GM23338 (cell line): ENCODE results near the gene EDDM13. TPM values are rescaled to one million over a fixed set of nuclear protein-coding genes. Genes with fewer than 3 reads are reported as not detected.

ENCODE experiments used
- ATAC-seq: fragments of 200-7000 bp; cut with Tn5 transposase; 3 replicates; pipeline ENCODE4 v1.9.1; 2020
- DNase-seq: peaks from one replicate; pipeline ENCODE4 v3.0.0-alpha.2; 2015; ENCODE audit warnings: low spot score
- H2AFZ ChIP-seq: fragments of 200-600 bp; sonication (generic); 2 replicates; pipeline ENCODE4 v1.8.0; 2016; ENCODE audit warnings: antibody characterized with exemption, mild to moderate bottlenecking, moderate library complexity
- H3F3A ChIP-seq: fragments of 200-600 bp; sonication (generic); replicated peaks from 2 replicates; pipeline ENCODE4 v1.8.0; 2017; ENCODE audit warnings: antibody characterized with exemption, mixed run types, low read depth
- H3K27ac ChIP-seq: fragments of 200-600 bp; sonication (generic); 2 replicates; pipeline ENCODE4 v1.6.1; 2016; ENCODE audit warnings: low read depth
- H3K27me3 ChIP-seq: fragments of 200-600 bp; sonication (generic); 2 replicates; pipeline ENCODE4 v1.8.0; 2016; ENCODE audit warnings: mild to moderate bottlenecking, mixed run types, moderate library complexity; ENCODE audit not compliant: insufficient read depth
- H3K36me3 ChIP-seq: fragments of 200-600 bp; sonication (generic); 2 replicates; pipeline ENCODE4 v1.8.0; 2016; ENCODE audit warnings: mild to moderate bottlenecking; ENCODE audit not compliant: insufficient read depth
- H3K4me1 ChIP-seq: fragments of 200-600 bp; sonication (generic); 2 replicates; pipeline ENCODE4 v1.8.0; 2016; ENCODE audit warnings: mild to moderate bottlenecking, moderate library complexity; ENCODE audit not compliant: insufficient read depth
- H3K4me2 ChIP-seq: fragments of 200-600 bp; sonication (generic); 2 replicates; pipeline ENCODE4 v1.7.1; 2017; ENCODE audit warnings: mixed run types
- H3K4me3 ChIP-seq: fragments of 200-600 bp; sonication (generic); 2 replicates; pipeline ENCODE4 v1.6.1; 2016; ENCODE audit warnings: mixed run types
- H3K79me2 ChIP-seq: fragments of 200-600 bp; sonication (generic); replicated peaks from 2 replicates; pipeline ENCODE4 v1.8.0; 2017; ENCODE audit warnings: mild to moderate bottlenecking; ENCODE audit not compliant: insufficient read depth
- H3K9me2 ChIP-seq: fragments of 200-600 bp; sonication (generic); 2 replicates; pipeline ENCODE4 v1.8.0; 2017; ENCODE audit not compliant: insufficient read depth
- H4K20me1 ChIP-seq: fragments of 200-600 bp; sonication (generic); replicated peaks from 2 replicates; pipeline ENCODE4 v1.8.0; 2017; ENCODE audit warnings: mild to moderate bottlenecking; ENCODE audit not compliant: insufficient read depth
- H3K27ac Mint-ChIP-seq: 2 replicates; pipeline ENCODE4 v1.8.0; 2020; ENCODE audit warnings: inconsistent platforms, mild to moderate bottlenecking, moderate library complexity, mixed read lengths
- H3K27me3 Mint-ChIP-seq: 3 replicates; pipeline ENCODE4 v1.8.0; 2022; ENCODE audit warnings: low read depth, mild to moderate bottlenecking, moderate library complexity, mixed read lengths, inconsistent platforms; ENCODE audit not compliant: insufficient read depth, poor library complexity
- H3K36me3 Mint-ChIP-seq: 3 replicates; pipeline ENCODE4 v1.8.0; 2021; ENCODE audit warnings: low read depth, mild to moderate bottlenecking, inconsistent platforms, moderate library complexity, mixed read lengths
- H3K4me1 Mint-ChIP-seq: 3 replicates; pipeline ENCODE4 v1.8.0; 2020; ENCODE audit warnings: mild to moderate bottlenecking, inconsistent platforms, mixed read lengths
- H3K4me3 Mint-ChIP-seq: 3 replicates; pipeline ENCODE4 v1.8.0; 2021; ENCODE audit warnings: moderate library complexity, mild to moderate bottlenecking, inconsistent platforms, mixed read lengths
- H3K9me3 Mint-ChIP-seq: 3 replicates; pipeline ENCODE4 v1.8.0; 2020; ENCODE audit warnings: moderate library complexity, mild to moderate bottlenecking, inconsistent platforms, mixed read lengths
- CREB1 ChIP-seq: fragments of 250-450 bp; sonication (Bioruptor Pico); IDR thresholded peaks from 2 replicates; pipeline ENCODE4 v1.5.0; 2020; ENCODE audit warnings: low read depth, mild to moderate bottlenecking, moderate library complexity
- CTCF ChIP-seq, 2 experiments: fragments of 200-600 bp in 1 of 2; sonication (generic) in 1 of 2; conservative IDR thresholded peaks; 2 replicates each; pipeline versions ENCODE4 v1.5.1 to v1.6.1; 2016 to 2017; ENCODE audit warnings: antibody characterized with exemption in 2 of 2, low read depth in 2 of 2, mild to moderate bottlenecking in 2 of 2, moderate library complexity in 1 of 2
- ETS1 ChIP-seq: IDR thresholded peaks from 2 replicates; pipeline ENCODE4 v1.6.1; 2016; ENCODE audit warnings: antibody characterized with exemption
- EZH2 ChIP-seq: fragments of 200-600 bp; sonication (generic); IDR thresholded peaks from one replicate; pipeline ENCODE4 v1.8.0; 2017; ENCODE audit warnings: antibody characterized with exemption, mild to moderate bottlenecking, low read depth; ENCODE audit not compliant: unreplicated experiment
- EZH2phosphoT487 ChIP-seq: fragments of 200-600 bp; sonication (generic); IDR thresholded peaks from one replicate; pipeline ENCODE4 v1.8.1; 2018; ENCODE audit warnings: antibody characterized with exemption; ENCODE audit not compliant: unreplicated experiment
- POLR2AphosphoS5 ChIP-seq: IDR thresholded peaks from 2 replicates; pipeline ENCODE4 v1.6.1; 2016; ENCODE audit warnings: antibody characterized with exemption, low read depth
- REST ChIP-seq: IDR thresholded peaks from one replicate; pipeline ENCODE4 v1.6.1; 2018; ENCODE audit warnings: antibody characterized with exemption; ENCODE audit not compliant: unreplicated experiment
- STAT1 ChIP-seq: IDR thresholded peaks from one replicate; pipeline ENCODE4 v1.6.1; 2016; ENCODE audit warnings: antibody characterized with exemption; ENCODE audit not compliant: unreplicated experiment
- ZNF331 ChIP-seq: fragments of 250-450 bp; sonication (Bioruptor Pico); IDR thresholded peaks from 2 replicates; pipeline ENCODE4 v1.5.0; 2020; ENCODE audit warnings: low read depth, mild to moderate bottlenecking, moderate library complexity
- ZNF462 ChIP-seq: fragments of 250-450 bp; sonication (Bioruptor Pico); IDR thresholded peaks from 2 replicates; pipeline ENCODE4 v1.5.0; 2020; ENCODE audit warnings: mild to moderate bottlenecking, moderate library complexity
- polyA plus RNA-seq: library from polyadenylated mRNA; unstranded; fragments of >200 nt; fragmentation: Nextera tagmentation; extraction: Ambion mirVana; gene quantifications from 2 replicates; pipeline ENCODE4 v1.2.1, GENCODE V29; 2016
- total RNA-seq: library from RNA; depleted of rRNA; stranded (reverse); fragments of >200 nt; shearing (Covaris generic); gene quantifications from 2 replicates; pipeline ENCODE4 v1.2.3, GENCODE V29; 2014

The EDDM13 gene
- total and polyA plus RNA-seq, 2 experiments from 2014 or later: 0.68 TPM; not detected in 1

GRCh38 chr19:56222901-56223300 lies 49.6 kb upstream of the EDDM13 start:
- Mint-ChIP-seq H3K4me3 (no peak overlapping the region), H3K36me3 (no peaks in the 10 kb centered on the region), H3K9me3 (no peaks in the 10 kb centered on the region), H3K4me1 (peaks cover 2% of the 10 kb centered on the region; the same call in 2 of the 3 replicates), H3K27ac (no peak overlapping the region), H3K27me3 (no peaks in the 10 kb centered on the region)
- H2AFZ ChIP-seq: no peak overlapping the region
- no peaks in the 10 kb centered on the region for H4K20me1 ChIP-seq
- DNase-seq (no peak), ATAC-seq (no peak)
- TF ChIP-seq ETS1: no peak
- TF ChIP-seq CTCF (conservative IDR thresholded peaks at IDR 0.05; ENCODE audit: low read depth in 2 of 2): peak in 1 of 2 experiments; percentile 37; a peak in 2 of 4 replicates
- 0 out of 2 replicates have a peak, but pooled peaks cover 2% of the 10 kb centered on the region for H3F3A ChIP-seq
- H3K27ac ChIP-seq: no peak overlapping the region
- H3K36me3 ChIP-seq: no peaks in the 10 kb centered on the region
- H3K79me2 ChIP-seq: no peaks in the 10 kb centered on the region
- peaks cover 3% of the 10 kb centered on the region for H3K27me3 ChIP-seq
- no peak overlapping the region for H3K4me3 ChIP-seq
- no peaks in the 10 kb centered on the region for H3K4me1 ChIP-seq
- H3K4me2 ChIP-seq: no peak overlapping the region
- no peaks in the 10 kb centered on the region for H3K9me2 ChIP-seq

GRCh38 chr19:56223481-56223880 lies 49.1 kb upstream of the EDDM13 start:
- Histone ChIP-seq H3K79me2 (no peaks in the 10 kb centered on the region), H3K36me3 (no peaks in the 10 kb centered on the region), H3K27ac (no peak overlapping the region), H3F3A (no peaks in the 10 kb centered on the region), H2AFZ (no peak overlapping the region), H3K27me3 (no peaks in the 10 kb centered on the region), H3K4me2 (no peak overlapping the region), H3K4me3 (no peak overlapping the region), H4K20me1 (no peaks in the 10 kb centered on the region), H3K9me2 (no peaks in the 10 kb centered on the region), H3K4me1 (no peaks in the 10 kb centered on the region)
- H3K36me3 Mint-ChIP-seq: no peaks in the 10 kb centered on the region
- H3K27me3 Mint-ChIP-seq: no peaks in the 10 kb centered on the region
- DNase-seq: no peak
- no peak overlapping the region for H3K4me3 Mint-ChIP-seq
- H3K4me1 Mint-ChIP-seq: no peaks in the 10 kb centered on the region; the same call in 2 of the 3 replicates
- H3K9me3 Mint-ChIP-seq: no peaks in the 10 kb centered on the region
- ATAC-seq: no peak
- no peak overlapping the region for H3K27ac Mint-ChIP-seq
- TF ChIP-seq EZH2phosphoT487: no peak
- no peak for TF ChIP-seq STAT1
- no peak for TF ChIP-seq ZNF462 (CRISPR knock-in tag)
- TF ChIP-seq CREB1 (CRISPR knock-in tag): no peak
- TF ChIP-seq POLR2AphosphoS5: no peak
- no peak for TF ChIP-seq ZNF331 (CRISPR knock-in tag)
- no peak for TF ChIP-seq REST
- TF ChIP-seq EZH2: no peak
